GM12878 (cell line): ENCODE measurements around the gene SLC26A8.

Experiments used
- ATF7 ChIP-seq: fragments of 450-650 bp; IDR thresholded peaks from 2 replicates; pipeline ENCODE4 v1.6.1; 2016; ENCODE audit warnings: low read depth, mild to moderate bottlenecking
- CBFB ChIP-seq: IDR thresholded peaks from 2 replicates; pipeline ENCODE4 v1.6.1; 2016; ENCODE audit warnings: antibody characterized with exemption, low read depth
- CEBPB ChIP-seq, 2 experiments: fragments of 150-350 bp in 1 of 2; IDR thresholded peaks; 2 replicates each; pipeline ENCODE4 v1.6.1; 2012 to 2014; ENCODE audit warnings: low read depth in 2 of 2, low read length in 2 of 2, borderline replicate concordance in 1 of 2, inconsistent platforms in 1 of 2
- CHD2 ChIP-seq: IDR thresholded peaks from 2 replicates; pipeline ENCODE4 v1.6.1; 2011; ENCODE audit warnings: low read depth, low read length, improper control_type of control experiment, borderline replicate concordance
- CREM ChIP-seq: IDR thresholded peaks from 2 replicates; pipeline ENCODE4 v1.6.1; 2014; ENCODE audit warnings: antibody characterized with exemption, low read depth
- POLR2A ChIP-seq: IDR thresholded peaks from 2 replicates; pipeline ENCODE4 v1.6.1; 2011; ENCODE audit warnings: low read depth, mild to moderate bottlenecking, low read length
- POLR2AphosphoS5 ChIP-seq: IDR thresholded peaks from 2 replicates; pipeline ENCODE4 v1.6.1; 2011; ENCODE audit warnings: mild to moderate bottlenecking, low read length, inconsistent platforms
- RB1 ChIP-seq: fragments of 450-650 bp; formaldehyde crosslinking; IDR thresholded peaks from 2 replicates; pipeline ENCODE4 v1.6.1; 2017; ENCODE audit warnings: mild to moderate bottlenecking, borderline replicate concordance
- YY1 ChIP-seq: IDR thresholded peaks from 2 replicates; pipeline ENCODE4 v1.6.1; 2011; ENCODE audit warnings: low read depth, mild to moderate bottlenecking, low read length
- TF ChIP-seq, protein P1 (sequence below), 3 experiments: IDR thresholded peaks in 2 of 3; conservative IDR thresholded peaks in 1 of 3; 2 replicates each; pipeline ENCODE4 v1.5.1; 2011; ENCODE audit warnings: low read depth in 3 of 3, low read length in 3 of 3, mild to moderate bottlenecking in 3 of 3, control low read depth in 2 of 3, moderate library complexity in 2 of 3, inconsistent platforms in 1 of 3, mixed read lengths in 1 of 3; ENCODE audit not compliant: control insufficient read depth in 2 of 3, insufficient read depth in 1 of 3; ENCODE audit errors: extremely low read depth in 1 of 3

DNA sequence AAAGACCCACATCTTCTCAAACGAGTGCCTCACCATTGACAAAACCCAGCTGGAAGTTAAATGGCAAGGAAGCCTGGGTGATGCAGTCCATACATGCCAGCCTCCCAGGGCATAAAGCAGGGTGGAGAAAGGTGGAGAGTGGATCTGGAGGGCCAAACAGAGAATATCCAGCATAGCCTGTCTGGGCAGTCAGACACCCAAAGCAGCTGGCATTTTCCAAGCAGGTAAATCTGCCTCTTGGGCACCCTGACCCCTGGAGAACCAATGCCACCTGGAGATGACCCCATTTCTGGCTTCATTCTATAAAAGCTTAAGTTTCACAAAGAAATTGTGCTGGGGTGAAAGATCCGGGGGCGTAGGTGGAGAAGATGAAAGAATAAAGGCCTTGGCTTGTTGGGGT is 98.5 kb downstream of the SLC26A8 start:
- TF ChIP-seq ATF7: no peak
- TF ChIP-seq, protein P1, sequence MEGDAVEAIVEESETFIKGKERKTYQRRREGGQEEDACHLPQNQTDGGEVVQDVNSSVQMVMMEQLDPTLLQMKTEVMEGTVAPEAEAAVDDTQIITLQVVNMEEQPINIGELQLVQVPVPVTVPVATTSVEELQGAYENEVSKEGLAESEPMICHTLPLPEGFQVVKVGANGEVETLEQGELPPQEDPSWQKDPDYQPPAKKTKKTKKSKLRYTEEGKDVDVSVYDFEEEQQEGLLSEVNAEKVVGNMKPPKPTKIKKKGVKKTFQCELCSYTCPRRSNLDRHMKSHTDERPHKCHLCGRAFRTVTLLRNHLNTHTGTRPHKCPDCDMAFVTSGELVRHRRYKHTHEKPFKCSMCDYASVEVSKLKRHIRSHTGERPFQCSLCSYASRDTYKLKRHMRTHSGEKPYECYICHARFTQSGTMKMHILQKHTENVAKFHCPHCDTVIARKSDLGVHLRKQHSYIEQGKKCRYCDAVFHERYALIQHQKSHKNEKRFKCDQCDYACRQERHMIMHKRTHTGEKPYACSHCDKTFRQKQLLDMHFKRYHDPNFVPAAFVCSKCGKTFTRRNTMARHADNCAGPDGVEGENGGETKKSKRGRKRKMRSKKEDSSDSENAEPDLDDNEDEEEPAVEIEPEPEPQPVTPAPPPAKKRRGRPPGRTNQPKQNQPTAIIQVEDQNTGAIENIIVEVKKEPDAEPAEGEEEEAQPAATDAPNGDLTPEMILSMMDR (IDR thresholded peaks at IDR 0.05 in 2 of 3, conservative IDR thresholded peaks at IDR 0.05 in 1 of 3; ENCODE audit: control insufficient read depth in 2 of 3, extremely low read depth in 1 of 3, insufficient read depth in 1 of 3, low read depth in 3 of 3, low read length in 3 of 3): no peak
- no peak for TF ChIP-seq CHD2
- TF ChIP-seq YY1: no peak
- no peak for TF ChIP-seq POLR2AphosphoS5
- no peak for TF ChIP-seq POLR2A
- no peak for TF ChIP-seq CREM
- no peak for TF ChIP-seq RB1
- no peak for TF ChIP-seq CBFB
- TF ChIP-seq CEBPB (IDR thresholded peaks at IDR 0.05; ENCODE audit: borderline replicate concordance in 1 of 2, low read depth in 2 of 2, low read length in 2 of 2): no peak
